GM23248 (cell line): ENCODE data around the gene SPOCK2. TPM values are rescaled to one million over a fixed set of nuclear protein-coding genes. Genes with fewer than 3 reads are reported as not detected.

Experiments used
- DNase-seq: peaks from one replicate; pipeline ENCODE4 v3.0.0-alpha.2; 2015
- H2AFZ ChIP-seq: fragments of 200-600 bp; sonication (generic); 2 replicates; pipeline ENCODE4 v1.6.1; 2016; ENCODE audit warnings: antibody characterized with exemption
- H3F3A ChIP-seq: fragments of 200-600 bp; sonication (generic); 2 replicates; pipeline ENCODE4 v1.6.1; 2016; ENCODE audit warnings: mild to moderate bottlenecking, antibody characterized with exemption, mixed run types; ENCODE audit not compliant: insufficient read depth
- H3K27ac ChIP-seq: fragments of 200-600 bp; sonication (generic); 2 replicates; pipeline ENCODE4 v1.5.1; 2016; ENCODE audit warnings: mild to moderate bottlenecking
- H3K27me3 ChIP-seq: fragments of 200-600 bp; sonication (generic); replicated peaks from 2 replicates; pipeline ENCODE4 v1.6.1; 2016; ENCODE audit warnings: mild to moderate bottlenecking; ENCODE audit not compliant: insufficient read depth
- H3K36me3 ChIP-seq: fragments of 200-600 bp; sonication (generic); 2 replicates; pipeline ENCODE4 v1.6.1; 2016; ENCODE audit warnings: low read depth, mild to moderate bottlenecking
- H3K4me1 ChIP-seq: fragments of 200-600 bp; sonication (generic); 2 replicates; pipeline ENCODE4 v1.6.1; 2016; ENCODE audit warnings: mild to moderate bottlenecking; ENCODE audit not compliant: insufficient read depth
- H3K4me2 ChIP-seq: fragments of 200-600 bp; sonication (generic); one replicate; pipeline ENCODE4 v1.6.1; 2016; ENCODE audit warnings: mild to moderate bottlenecking; ENCODE audit not compliant: unreplicated experiment
- H3K4me3 ChIP-seq: fragments of 200-600 bp; sonication (generic); 2 replicates; pipeline ENCODE4 v1.5.1; 2016; ENCODE audit warnings: mild to moderate bottlenecking
- H3K79me2 ChIP-seq: fragments of 200-600 bp; sonication (generic); 2 replicates; pipeline ENCODE4 v1.6.1; 2016; ENCODE audit warnings: mild to moderate bottlenecking; ENCODE audit not compliant: insufficient read depth
- H3K9ac ChIP-seq: fragments of 200-600 bp; sonication (generic); 2 replicates; pipeline ENCODE4 v1.6.1; 2016; ENCODE audit warnings: mild to moderate bottlenecking
- H3K9me2 ChIP-seq: fragments of 200-600 bp; sonication (generic); 2 replicates; pipeline ENCODE4 v1.6.1; 2016; ENCODE audit warnings: mixed run types, mild to moderate bottlenecking, moderate library complexity; ENCODE audit not compliant: insufficient read depth
- H3K9me3 ChIP-seq: fragments of 200-600 bp; sonication (generic); one replicate; pipeline ENCODE4 v1.6.1; 2017; ENCODE audit warnings: low read depth
- H4K20me1 ChIP-seq: fragments of 200-600 bp; sonication (generic); 2 replicates; pipeline ENCODE4 v1.6.0; 2016; ENCODE audit not compliant: insufficient read depth
- EZH2 ChIP-seq: fragments of 200-600 bp; sonication (generic); IDR thresholded peaks from 2 replicates; pipeline ENCODE4 v1.6.1; 2018; ENCODE audit warnings: antibody characterized with exemption, mild to moderate bottlenecking; ENCODE audit not compliant: insufficient read depth, poor library complexity, severe bottlenecking
- EZH2phosphoT487 ChIP-seq: fragments of 200-600 bp; sonication (generic); IDR thresholded peaks from 2 replicates; pipeline ENCODE4 v1.6.1; 2018; ENCODE audit warnings: antibody characterized with exemption, moderate library complexity, mild to moderate bottlenecking, low read depth; ENCODE audit not compliant: insufficient read depth
- WGBS, 2 experiments: methylation state at CpG; one replicate each; pipeline ENCODE4 v1.1.6; 2015 to 2017; ENCODE audit warnings: low lambda C conversion rate in 2 of 2, low coverage in 1 of 2; ENCODE audit errors: missing lambda C conversion rate in 2 of 2; 5-methylcytosine and 5-hydroxymethylcytosine counted together
- in situ Hi-C: fragments of 300-500 bp; cut with MboI; formaldehyde crosslinking; loops from 2 replicates; pipeline ENCODE4 v1.15.0; 2020
- polyA plus RNA-seq: library from polyadenylated mRNA; unstranded; fragments of >200 nt; fragmentation: Nextera tagmentation; extraction: Ambion mirVana; gene quantifications from 2 replicates; pipeline ENCODE4 v1.2.1, GENCODE V29; 2016
- total RNA-seq: library from RNA; depleted of rRNA; stranded (reverse); fragments of >200 nt; shearing (Covaris generic); gene quantifications from 2 replicates; pipeline ENCODE4 v1.2.3, GENCODE V29; 2014

Gene SPOCK2
- total and polyA plus RNA-seq, 2 experiments from 2014 or later = 0.04 TPM; not detected in 1

- peaks cover 9% of the 10 kb centered on the region; the same call in 1 of the 2 replicates for H3K27me3 ChIP-seq
- in situ Hi-C loops = no loop called here
Measured at GRCh38 chr10:72031706-72032105, 56.6 kb downstream of the SPOCK2 start.

DNA sequence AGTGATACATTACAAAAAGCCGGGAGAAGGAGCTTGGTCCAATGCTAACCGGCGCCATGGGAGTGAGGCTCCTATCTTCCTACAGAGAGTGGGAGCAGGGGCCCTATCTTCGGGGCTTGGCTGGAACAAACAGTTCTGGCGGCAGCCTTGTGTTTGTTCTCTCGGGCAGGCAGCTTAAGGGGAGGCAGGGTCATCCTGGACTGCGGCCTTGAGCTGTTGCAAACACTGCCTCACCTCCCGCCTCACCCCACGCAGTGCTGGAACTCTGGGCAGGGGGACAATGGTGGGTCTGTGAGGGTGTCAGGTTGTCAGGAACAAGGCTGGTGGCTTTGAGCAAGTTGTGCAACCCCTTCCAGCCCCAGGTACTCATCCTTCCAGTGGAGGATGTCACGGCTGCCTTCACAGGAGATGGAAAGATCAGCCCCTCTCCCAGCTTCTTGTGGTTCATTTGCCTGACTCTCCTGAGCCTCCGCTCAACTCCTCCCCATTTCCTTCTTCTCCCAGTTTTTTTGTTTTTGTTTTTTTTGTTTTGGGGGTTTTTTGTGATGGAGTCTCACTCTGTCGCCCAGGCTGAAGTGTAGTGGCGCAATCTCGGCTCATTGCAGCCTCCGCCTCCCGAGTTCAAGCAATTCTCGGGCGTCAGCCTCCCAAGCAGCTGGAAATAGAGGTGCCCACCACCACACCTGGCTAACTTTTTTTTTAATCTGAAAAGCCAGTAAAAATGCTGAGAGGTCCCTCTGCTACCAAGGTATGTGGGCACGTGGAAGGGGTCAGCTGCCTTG lies 57.4 kb downstream of the SPOCK2 start:
- no peak for DNase-seq
- 78 to 79% methylated on average over 19 of the region's 19 CpGs for WGBS, 2 experiments
- Histone ChIP-seq H4K20me1 (no peaks in the 10 kb centered on the region), H3K4me3 (no peak overlapping the region), H3K9me3 (no peaks in the 10 kb centered on the region), H3K9ac (no peak overlapping the region), H3K27ac (no peak overlapping the region), H3F3A (no peaks in the 10 kb centered on the region), H3K4me2 (no peak overlapping the region), H3K27me3 (peaks cover 9% of the 10 kb centered on the region; the same call in 1 of the 2 replicates), H3K79me2 (no peaks in the 10 kb centered on the region), H3K4me1 (peaks cover 5% of the 10 kb centered on the region; the same call in 1 of the 2 replicates), H3K36me3 (no peaks in the 10 kb centered on the region), H2AFZ (no peak overlapping the region), H3K9me2 (no peaks in the 10 kb centered on the region)
- no peak for TF ChIP-seq EZH2
- TF ChIP-seq EZH2phosphoT487 = no peak
- in situ Hi-C loops = no loop called here

More at GRCh38 chr10:72031706-72032105, 56.6 kb downstream of the SPOCK2 start:
- no peak overlapping the region for H3K4me2 ChIP-seq
- H3K9me3 ChIP-seq = no peaks in the 10 kb centered on the region
- peaks cover 5% of the 10 kb centered on the region; the same call in 1 of the 2 replicates for H3K4me1 ChIP-seq
- H3K79me2 ChIP-seq = no peaks in the 10 kb centered on the region
- WGBS, 2 experiments = 81 to 85% methylated on average over 10 of the region's 10 CpGs
- H3K4me3 ChIP-seq = no peak overlapping the region
- no peaks in the 10 kb centered on the region for H3K36me3 ChIP-seq
- H2AFZ ChIP-seq = no peak overlapping the region
- DNase-seq = no peak
- H3K27ac ChIP-seq = no peak overlapping the region
- H3F3A ChIP-seq = no peaks in the 10 kb centered on the region
- no peak overlapping the region for H3K9ac ChIP-seq
- TF ChIP-seq EZH2 (no peak), EZH2phosphoT487 (no peak)
- H4K20me1 ChIP-seq = no peaks in the 10 kb centered on the region
- H3K9me2 ChIP-seq = no peaks in the 10 kb centered on the region

- H3K9me2 ChIP-seq = no peaks in the 10 kb centered on the region
- no peaks in the 10 kb centered on the region for H4K20me1 ChIP-seq
- H3K79me2 ChIP-seq = no peaks in the 10 kb centered on the region
- H3K27me3 ChIP-seq = peaks cover 9% of the 10 kb centered on the region; the same call in 1 of the 2 replicates
- H3K36me3 ChIP-seq = no peaks in the 10 kb centered on the region
- H3K9ac ChIP-seq = no peak overlapping the region
- TF ChIP-seq EZH2phosphoT487 (no peak), EZH2 (no peak)
- no peak for DNase-seq
- peaks cover 5% of the 10 kb centered on the region; the same call in 1 of the 2 replicates for H3K4me1 ChIP-seq
- no peak overlapping the region for H2AFZ ChIP-seq
- H3K27ac ChIP-seq = no peak overlapping the region
- H3K9me3 ChIP-seq = no peaks in the 10 kb centered on the region
- H3F3A ChIP-seq = no peaks in the 10 kb centered on the region
- no peak overlapping the region for H3K4me3 ChIP-seq
- in situ Hi-C loops = no loop called here
- WGBS, 2 experiments = 93 to 100% methylated on average over 1 of the region's 1 CpG
- H3K4me2 ChIP-seq = no peak overlapping the region
Measured at GRCh38 chr10:72029414-72029813, 58.9 kb downstream of the SPOCK2 start.

DNA sequence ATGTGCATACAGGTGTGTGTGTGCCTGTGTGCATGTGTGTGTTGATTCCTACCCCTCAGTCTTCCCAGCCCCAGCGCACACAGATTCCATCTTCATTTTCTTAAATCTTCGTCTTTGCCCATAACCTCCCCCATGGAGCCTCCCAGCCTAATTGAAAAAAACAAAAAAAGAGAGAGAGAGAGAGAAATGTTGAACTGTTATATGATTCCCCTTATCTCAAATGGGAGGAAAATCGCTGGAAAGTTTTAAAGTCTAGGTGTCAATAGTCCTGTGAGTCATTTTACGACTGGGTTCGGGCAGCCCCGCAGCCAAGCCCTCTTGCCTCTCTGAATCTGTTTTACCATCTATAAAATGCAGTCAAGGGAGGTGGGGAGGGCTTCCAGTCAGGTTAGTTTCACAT lies 60.9 kb downstream of the SPOCK2 start:
- TF ChIP-seq EZH2 (no peak), EZH2phosphoT487 (no peak)
- Histone ChIP-seq H2AFZ (no peak overlapping the region), H3K9ac (no peak overlapping the region), H3K9me3 (no peaks in the 10 kb centered on the region), H3K4me1 (peaks cover 5% of the 10 kb centered on the region; the same call in 1 of the 2 replicates), H3K27ac (no peak overlapping the region), H3K36me3 (no peaks in the 10 kb centered on the region), H4K20me1 (no peaks in the 10 kb centered on the region), H3K4me2 (no peak overlapping the region), H3F3A (no peaks in the 10 kb centered on the region), H3K79me2 (no peaks in the 10 kb centered on the region), H3K4me3 (no peak overlapping the region), H3K9me2 (no peaks in the 10 kb centered on the region), H3K27me3 (peaks cover 9% of the 10 kb centered on the region; the same call in 1 of the 2 replicates)
- whole genome bisulfite sequencing, 2 experiments = 70% methylated on average over 6 of the region's 6 CpGs
- no peak for DNase-seq
- in situ Hi-C loops = no loop called here
